Stimulated activated CD4-positive, alpha-beta T cell treated with anti-CD3 and anti-CD28 coated beads, Interleukin-12 subunit alpha, Interleukin-12 subunit beta, amount 100 ng/mL, for 4 hours (primary cell): ENCODE results near the gene ALG14.

Experiments
- DNase-seq: peaks from one replicate; pipeline ENCODE4 v3.0.0-alpha.2; 2020

Gene ALG14

GRCh38 chr1:94926126-94926914 lies 146.4 kb downstream of the ALG14 start:
- peak; percentile 24 for DNase-seq

GRCh38 chr1:94925561-94926125 lies 147.1 kb downstream of the ALG14 start:
- no peak for DNase-seq

GRCh38 chr1:94925004-94925403 lies 147.7 kb downstream of the ALG14 start:
- DNase-seq = no peak
